B cell (primary cell): ENCODE measurements around the gene DPH2.

ENCODE experiments used
- CTCF ChIP-seq: fragments of 200-600 bp; IDR thresholded peaks from one replicate; pipeline ENCODE4 v1.8.0; 2022; ENCODE audit warnings: antibody characterized with exemption, mild to moderate bottlenecking
- EZH2 ChIP-seq: IDR thresholded peaks from 2 replicates; pipeline ENCODE4 v1.6.1; 2012; ENCODE audit warnings: borderline replicate concordance, low read depth, mild to moderate bottlenecking, moderate library complexity, low read length; ENCODE audit not compliant: insufficient read depth, poor library complexity, severe bottlenecking

GRCh38 chr1:43936431-43937151 lies 33.2 kb upstream of the DPH2 start:
- peak; percentile 11 for TF ChIP-seq CTCF
- no peak for TF ChIP-seq EZH2
